Activated CD8-positive, alpha-beta memory T cell treated with anti-CD3 and anti-CD28 coated beads for 24 hours (primary cell): ENCODE data around the gene CFAP410.
"Not testable (repeated sequence)": the region's sequence is repeated elsewhere in the genome, so short reads cannot be mapped to it uniquely, and the experiment has no call there.

ENCODE experiments used
- DNase-seq: peaks from one replicate; pipeline ENCODE4 v3.0.0-alpha.2; 2020

Gene CFAP410

DNA sequence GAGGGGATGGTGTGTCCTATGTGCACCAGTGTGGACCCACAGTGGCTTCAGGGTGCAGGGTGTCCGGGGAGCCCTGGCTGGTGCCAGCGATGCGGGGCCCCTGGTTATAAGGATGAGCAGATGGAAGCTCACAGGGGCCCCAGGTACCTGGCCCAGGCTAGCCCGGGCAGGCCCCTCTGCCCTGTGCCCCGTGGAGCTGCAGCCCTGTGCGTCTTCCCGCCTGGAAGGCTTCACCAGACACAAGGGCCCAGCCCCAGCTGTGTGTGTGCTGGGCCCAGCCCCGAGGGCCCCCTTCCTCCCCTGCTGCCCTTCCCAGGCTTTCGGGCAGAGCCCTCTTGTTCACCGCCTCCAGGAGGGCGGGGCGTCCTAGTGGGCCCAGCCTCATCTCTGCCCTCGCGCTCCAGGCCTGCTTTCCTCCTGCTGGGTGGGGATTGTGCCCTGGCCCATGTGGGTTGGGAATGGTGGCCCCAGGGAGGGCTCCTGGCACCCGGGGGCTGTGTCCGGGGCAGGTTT is 23.4 kb downstream of the CFAP410 start:
- no peak for DNase-seq

- DNase-seq = no peak
Observed at GRCh38 chr21:44314561-44314960, 24.6 kb downstream of the CFAP410 start.

- no peak for DNase-seq
Observed at GRCh38 chr21:44314128-44314527, 25.1 kb downstream of the CFAP410 start.

DNA sequence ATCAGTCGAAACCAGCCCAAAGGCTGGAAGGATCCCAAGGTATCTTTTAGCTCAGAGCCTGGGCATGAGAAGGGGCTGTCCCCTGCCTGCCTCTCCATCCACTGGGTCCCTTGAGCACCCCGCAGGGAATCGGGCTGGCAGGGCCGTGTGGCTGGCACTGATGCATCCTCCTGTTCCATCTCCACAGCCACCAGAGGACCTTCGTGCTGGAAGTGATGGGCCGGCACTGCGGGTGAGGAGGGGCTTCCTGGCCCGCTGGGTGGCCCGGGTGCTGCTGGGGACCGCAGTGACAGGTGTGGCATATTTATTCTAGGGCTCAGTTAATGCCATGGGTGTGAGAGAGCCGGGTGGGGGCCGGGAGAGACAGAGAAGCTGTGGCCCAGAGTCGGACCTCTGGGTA is 25.7 kb downstream of the CFAP410 start:
- no peak for DNase-seq

- DNase-seq = no peak
Observed at GRCh38 chr21:44312716-44313115, 26.5 kb downstream of the CFAP410 start.

DNA sequence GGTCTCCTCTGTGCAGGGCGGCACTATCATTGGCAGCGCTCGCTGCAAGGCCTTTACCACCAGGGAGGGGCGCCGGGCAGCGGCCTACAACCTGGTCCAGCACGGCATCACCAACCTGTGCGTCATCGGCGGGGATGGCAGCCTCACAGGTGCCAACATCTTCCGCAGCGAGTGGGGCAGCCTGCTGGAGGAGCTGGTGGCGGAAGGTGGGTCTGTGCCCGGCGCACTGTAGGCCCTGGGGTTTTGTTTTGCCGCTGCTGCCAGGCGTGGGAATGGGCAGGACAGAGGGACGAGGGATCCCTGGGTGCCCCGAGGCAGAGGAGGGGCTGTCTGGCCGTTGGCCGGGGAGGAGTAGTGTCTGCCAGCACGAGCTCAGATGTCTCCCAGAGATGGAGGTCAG is 27.1 kb downstream of the CFAP410 start:
- no peak for DNase-seq

GRCh38 chr21:44310628-44311507 is 28.3 kb downstream of the CFAP410 start:
- DNase-seq = no peak

DNA sequence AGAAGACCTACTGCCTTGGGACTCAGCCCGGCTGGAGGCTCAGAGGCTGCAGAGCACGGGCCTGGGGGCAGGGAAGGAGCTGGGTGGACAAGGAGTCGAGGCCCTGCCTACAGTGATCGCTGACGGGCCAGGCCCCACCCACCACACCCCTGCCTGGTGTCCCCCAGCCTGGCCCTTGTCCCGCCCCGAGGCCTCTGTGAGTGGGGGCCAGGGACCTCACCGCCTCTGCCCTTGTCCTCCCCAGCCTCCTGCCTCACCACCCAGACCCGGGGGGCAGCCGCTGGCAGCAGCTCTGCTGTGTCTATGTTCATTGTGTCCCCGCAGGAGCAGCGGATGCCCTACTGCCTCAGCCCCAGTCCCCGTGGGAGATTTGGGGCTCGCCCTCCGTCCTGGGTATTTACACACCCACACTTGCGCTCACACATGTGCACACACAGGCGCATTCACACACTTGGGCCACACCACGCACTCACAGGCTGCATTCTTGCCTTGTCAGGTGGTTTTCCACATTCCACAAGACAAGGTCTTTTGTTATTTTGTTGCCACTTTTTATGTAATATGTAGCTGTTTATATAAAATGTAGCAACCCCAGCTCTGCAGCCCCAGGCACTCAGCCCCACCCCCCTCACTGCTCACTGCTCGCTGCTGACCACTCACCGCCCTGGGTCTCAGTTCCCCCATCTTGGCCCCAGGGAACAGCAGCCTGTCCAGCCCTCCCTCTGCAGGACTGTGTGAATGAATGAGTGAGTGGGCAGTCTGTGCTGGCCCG is 32.1 kb downstream of the CFAP410 start:
- no peak for DNase-seq

DNA sequence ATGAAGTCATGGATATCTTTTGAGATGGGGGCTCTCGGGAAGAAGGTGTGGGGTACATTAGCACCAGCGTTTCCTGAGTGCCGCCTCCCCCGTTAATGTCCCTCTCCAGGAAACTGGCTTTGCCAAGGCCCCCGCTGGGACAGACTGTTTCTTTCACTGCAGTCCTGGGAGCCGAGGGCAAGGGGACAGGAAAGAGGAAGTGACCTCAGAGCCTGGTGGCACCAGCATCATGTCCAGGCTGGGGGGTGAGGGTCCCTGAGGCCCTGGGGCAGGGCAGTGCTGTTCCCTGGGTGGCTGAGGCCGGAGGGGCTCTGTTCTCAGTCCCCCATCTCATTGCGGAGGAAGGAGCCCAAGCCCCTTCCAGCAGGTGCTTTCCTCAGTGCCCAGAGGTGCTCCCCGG is 33.5 kb downstream of the CFAP410 start:
- DNase-seq = no peak

GRCh38 chr21:44304877-44305293 is 34.3 kb downstream of the CFAP410 start:
- DNase-seq = no peak

DNA sequence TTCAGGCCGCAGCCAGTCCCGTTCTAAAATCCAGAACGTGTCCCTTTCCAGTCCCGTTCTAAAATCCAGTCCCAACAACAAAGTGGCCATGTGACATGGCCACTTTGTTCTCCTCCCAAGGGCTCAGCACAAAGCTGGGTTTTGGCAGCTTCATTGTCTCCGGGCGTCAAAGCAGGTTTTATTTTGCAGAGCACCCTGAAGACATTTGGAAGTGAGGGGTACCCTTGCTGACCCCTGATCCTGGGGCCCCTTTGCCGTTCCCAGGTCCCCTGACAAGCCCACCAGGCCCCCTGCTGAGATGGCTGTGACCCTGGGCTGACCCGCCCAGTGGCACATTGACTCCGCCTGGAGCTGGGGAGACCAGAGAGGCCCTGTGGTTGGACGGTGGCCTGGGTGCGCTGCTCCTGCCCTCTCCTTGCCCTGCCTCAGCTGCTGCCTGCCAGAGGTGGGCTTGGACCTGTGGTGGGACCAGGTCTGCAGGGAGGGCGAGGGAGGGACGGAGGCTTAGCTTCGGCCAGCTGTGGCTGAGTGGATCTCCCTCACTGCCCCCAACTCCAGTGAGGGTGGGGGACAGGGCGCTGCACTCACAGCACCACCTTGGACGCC is 35.1 kb downstream of the CFAP410 start:
- DNase-seq = no peak

GRCh38 chr21:44303490-44303981 is 35.7 kb downstream of the CFAP410 start:
- no peak for DNase-seq

DNA sequence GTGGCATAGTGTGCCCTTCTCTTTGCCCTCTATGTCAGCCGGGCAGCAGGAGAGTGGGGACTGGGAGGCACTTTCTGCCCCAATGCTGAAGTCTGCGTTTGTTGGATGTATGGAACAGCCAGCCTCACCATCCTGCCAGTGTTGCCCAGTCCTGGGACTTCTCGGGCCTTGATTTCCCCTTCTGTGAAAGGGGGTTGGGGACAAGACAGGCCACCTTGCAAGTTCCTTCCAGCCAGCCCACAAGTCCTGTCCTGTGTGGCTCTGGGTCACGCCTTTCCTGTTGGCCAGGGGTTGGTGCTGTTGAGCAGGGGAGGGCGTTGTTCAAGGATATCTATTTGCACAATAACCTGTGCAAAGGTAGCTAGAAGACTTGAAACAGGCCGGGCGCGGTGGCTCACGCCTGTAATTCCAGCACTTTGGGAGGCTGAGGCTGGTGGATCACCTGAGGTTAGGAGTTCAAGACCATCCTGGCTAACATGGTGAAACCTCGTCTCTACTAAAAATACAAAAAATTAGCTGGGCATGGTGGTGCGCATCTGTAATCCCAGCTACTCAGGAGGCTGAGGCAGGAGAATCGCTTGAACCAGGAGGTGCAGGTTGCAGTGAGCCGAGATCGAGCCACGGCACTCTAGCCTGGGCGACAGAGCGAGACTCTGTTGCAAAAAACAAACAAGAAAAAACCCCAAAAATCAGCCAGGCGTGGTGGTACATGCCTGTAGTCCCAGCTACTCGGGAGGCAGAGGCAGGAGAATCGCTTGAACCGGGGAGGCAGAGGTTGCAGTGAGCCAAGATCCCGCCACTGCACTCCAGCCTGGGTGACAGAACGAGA is 36.4 kb downstream of the CFAP410 start:
- DNase-seq = not testable (repeated sequence)

GRCh38 chr21:44301961-44302406 is 37.2 kb downstream of the CFAP410 start:
- DNase-seq = no peak

- no peak for DNase-seq
Observed at GRCh38 chr21:44301141-44301540, 38.0 kb downstream of the CFAP410 start.

DNA sequence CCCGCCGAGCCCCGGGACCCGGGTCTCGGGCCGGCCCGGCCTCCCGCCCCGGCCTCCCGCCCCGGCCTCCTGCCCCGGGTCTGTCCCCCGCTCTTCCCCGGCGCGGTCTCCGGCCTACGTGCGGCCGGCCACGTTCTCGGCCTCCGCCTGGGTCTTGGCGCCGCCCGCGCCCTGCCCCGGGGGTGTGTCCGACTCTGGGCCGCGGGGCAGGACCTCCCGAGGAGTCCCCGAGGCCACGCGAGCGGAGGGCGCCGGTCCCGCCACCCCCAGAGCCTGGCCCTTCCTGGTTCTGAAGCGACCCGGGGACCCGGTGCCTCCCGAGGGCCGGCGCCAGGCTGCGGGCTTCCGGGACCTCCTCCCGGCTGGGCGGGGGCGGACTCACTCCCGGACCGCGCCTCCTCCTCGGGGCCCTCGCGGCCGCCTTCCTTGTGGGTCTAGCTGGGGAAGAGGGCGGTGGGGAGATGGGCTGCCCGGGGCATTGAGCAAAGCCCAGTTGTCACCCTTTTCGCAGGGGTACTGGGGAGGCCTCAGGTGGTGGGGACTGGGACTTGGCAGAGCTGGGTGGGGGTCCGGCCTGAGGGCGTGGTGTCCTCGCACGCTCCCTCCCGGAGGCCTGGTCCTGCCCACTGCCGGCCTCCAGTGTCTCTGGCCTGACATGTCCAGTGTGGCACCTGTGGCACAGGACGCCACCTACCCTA is 38.8 kb downstream of the CFAP410 start:
- peak; percentile 86 for DNase-seq

GRCh38 chr21:44299458-44300261 is 39.5 kb downstream of the CFAP410 start, which contains the start of gene PFKL:
Gene PFKL, plus strand, starts transcription at chr21:44300053. Its CDS starts 53 bp downstream, at chr21:44300106.
- peak; percentile 84 for DNase-seq

- no peak for DNase-seq
Observed at GRCh38 chr21:44299085-44299457, 40.1 kb downstream of the CFAP410 start.

DNA sequence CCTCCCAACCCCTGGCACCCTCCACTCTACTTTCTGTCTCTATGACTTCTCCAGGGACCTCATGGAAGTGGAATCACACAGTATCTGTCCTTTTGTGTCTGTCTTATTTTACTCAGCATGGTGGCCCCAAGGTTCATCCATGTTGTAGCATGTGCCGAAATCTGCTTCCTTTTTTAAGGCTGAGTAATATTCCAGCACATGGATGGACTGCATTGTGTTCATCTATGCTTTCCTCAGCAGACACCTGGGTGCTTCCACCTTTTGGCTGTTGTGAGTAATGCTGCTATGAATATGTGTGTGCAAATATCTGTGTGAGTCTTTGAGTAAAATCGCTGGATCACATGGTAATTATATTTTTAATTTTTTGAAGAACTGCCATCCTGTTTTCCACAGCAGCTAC is 40.9 kb downstream of the CFAP410 start:
- no peak for DNase-seq

DNA sequence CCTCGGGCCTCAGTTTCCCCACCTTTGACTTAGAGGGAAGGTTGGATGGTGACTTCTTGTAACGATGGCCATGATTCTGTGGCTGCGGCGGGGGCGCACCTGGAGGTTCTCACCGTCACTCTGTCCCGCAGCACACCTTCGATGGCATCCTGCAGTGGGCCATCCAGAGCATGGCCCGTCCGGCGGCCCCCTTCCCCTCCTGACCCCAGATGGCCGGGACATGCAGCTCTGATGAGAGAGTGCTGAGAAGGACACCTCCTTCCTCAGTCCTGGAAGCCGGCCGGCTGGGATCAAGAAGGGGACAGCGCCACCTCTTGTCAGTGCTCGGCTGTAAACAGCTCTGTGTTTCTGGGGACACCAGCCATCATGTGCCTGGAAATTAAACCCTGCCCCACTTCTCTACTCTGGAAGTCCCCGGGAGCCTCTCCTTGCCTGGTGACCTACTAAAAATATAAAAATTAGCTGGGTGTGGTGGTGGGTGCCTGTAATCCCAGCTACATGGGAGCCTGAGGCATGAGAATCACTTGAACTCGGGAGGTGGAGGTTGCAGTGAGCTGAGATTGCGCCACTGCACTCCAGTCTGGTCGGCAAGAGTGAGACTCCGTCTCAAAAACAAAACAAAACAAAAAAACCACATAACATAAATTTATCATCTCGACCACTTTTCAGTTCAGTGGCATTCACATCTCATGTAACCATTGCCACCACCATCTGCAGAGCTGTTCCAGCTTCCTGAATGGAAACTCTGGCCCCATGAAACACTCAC is 41.5 kb downstream of the CFAP410 start:
- DNase-seq = peak; percentile 87
